ENCODE results near the gene DIPK1A.

The DIPK1A gene

GRCh38 chr1:92994105-92994712 lies 32.9 kb upstream of the DIPK1A start:
- TF ChIP-seq SP7 (tag by site-specific recombination; IDR thresholded peaks at IDR 0.05), result no peak
- peak; percentile 92 for TF ChIP-seq ZNF654 (tag by site-specific recombination; IDR thresholded peaks at IDR 0.05; ENCODE audit: low read depth)
- TF ChIP-seq ZNF521 (tag by site-specific recombination; IDR thresholded peaks at IDR 0.05), result no peak
- no peak for TF ChIP-seq ZNF76 (tag by site-specific recombination; IDR thresholded peaks at IDR 0.05; ENCODE audit: borderline replicate concordance, low read depth)
- peak; percentile 75 for TF ChIP-seq ZNF660 (tag by site-specific recombination; IDR thresholded peaks at IDR 0.05)
- TF ChIP-seq CTCF (tag by site-specific recombination; IDR thresholded peaks at IDR 0.05), result 0 out of 2 replicates have a peak, but pooled peaks have one; percentile 53
- ChIA-PET POLR2A (interaction anchor here (0.8 to 1.1 kb wide), 3 partner anchors 34 to 162 kb away, joined by 3 to 4 read pairs (median 3); partner anchors contain the start of gene RPL5), CTCF (interaction anchor here (0.6 to 3.8 kb wide), 60 partner anchors 8 to 654 kb away, joined by 3 to 216 read pairs (median 6); partner anchors contain the start of genes DIPK1A and RPL5)
- no peaks in the 10 kb centered on the region for H3K9me3 ChIP-seq (ENCODE audit: control insufficient read depth, insufficient read depth, low read depth, low read length)
- H3K27ac ChIP-seq (ENCODE audit: extremely low read depth, low read depth, low read length), result no peak overlapping the region
- H3K4me3 ChIP-seq (ENCODE audit: low read depth, low read length), result no peak overlapping the region
- no peaks in the 10 kb centered on the region for H3K4me1 ChIP-seq (ENCODE audit: control insufficient read depth, insufficient read depth, low read length)
- no peaks in the 10 kb centered on the region for H3K36me3 ChIP-seq (ENCODE audit: control insufficient read depth in 2 of 2, insufficient read depth in 1 of 2, low read length in 2 of 2)

DNA sequence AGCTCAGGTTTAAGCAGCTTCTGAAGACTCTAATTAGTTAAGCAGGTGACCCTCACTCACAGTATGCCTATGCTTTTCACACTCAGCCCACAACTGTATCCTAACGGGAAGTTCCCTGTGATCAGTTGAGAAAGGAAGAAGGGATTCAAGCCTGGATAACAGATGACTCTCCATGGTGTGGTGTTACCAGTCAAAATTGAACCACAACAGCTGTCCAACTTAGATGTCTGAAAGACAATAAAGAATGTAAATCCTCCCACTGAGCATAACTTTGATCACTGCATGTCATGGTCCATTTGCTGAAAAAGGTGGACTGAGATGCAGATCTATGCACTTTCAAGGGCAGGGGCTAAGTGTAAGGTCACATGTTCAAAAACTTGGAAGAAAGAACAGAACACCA lies 32.3 kb upstream of the DIPK1A start:
- H3K36me3 ChIP-seq (ENCODE audit: control insufficient read depth in 2 of 2, insufficient read depth in 1 of 2, low read length in 2 of 2), result no peaks in the 10 kb centered on the region
- TF ChIP-seq ZFP41 (tag by site-specific recombination; IDR thresholded peaks at IDR 0.05; ENCODE audit: borderline replicate concordance) (no peak), ZFP37 (tag by site-specific recombination; IDR thresholded peaks at IDR 0.05) (no peak), BCL11B (tag by site-specific recombination; IDR thresholded peaks at IDR 0.05; ENCODE audit: low read depth) (no peak), INSM2 (tag by site-specific recombination; IDR thresholded peaks at IDR 0.05) (no peak), ZNF624 (tag by site-specific recombination; IDR thresholded peaks at IDR 0.05) (no peak), ZBTB8A (tag by site-specific recombination; IDR thresholded peaks at IDR 0.05) (no peak), ZNF830 (tag by site-specific recombination; IDR thresholded peaks at IDR 0.05; ENCODE audit: low read depth) (no peak), ZSCAN4 (tag by site-specific recombination; IDR thresholded peaks at IDR 0.05) (no peak), ZNF48 (tag by site-specific recombination; IDR thresholded peaks at IDR 0.05) (no peak), OVOL3 (tag by site-specific recombination; IDR thresholded peaks at IDR 0.05) (no peak), ZNF701 (tag by site-specific recombination; IDR thresholded peaks at IDR 0.05) (no peak), ZNF202 (tag by site-specific recombination; IDR thresholded peaks at IDR 0.05; ENCODE audit: borderline replicate concordance) (no peak), ZBTB7A (tag by site-specific recombination; IDR thresholded peaks at IDR 0.05; ENCODE audit: low read depth) (no peak), ZSCAN16 (tag by site-specific recombination; IDR thresholded peaks at IDR 0.05) (no peak), ZNF221 (tag by site-specific recombination; IDR thresholded peaks at IDR 0.05; ENCODE audit: borderline replicate concordance) (no peak), ZNF362 (tag by site-specific recombination; IDR thresholded peaks at IDR 0.05) (no peak), MZF1 (tag by site-specific recombination; IDR thresholded peaks at IDR 0.05; ENCODE audit: borderline replicate concordance) (no peak)
- TF ChIP-seq, protein P1, sequence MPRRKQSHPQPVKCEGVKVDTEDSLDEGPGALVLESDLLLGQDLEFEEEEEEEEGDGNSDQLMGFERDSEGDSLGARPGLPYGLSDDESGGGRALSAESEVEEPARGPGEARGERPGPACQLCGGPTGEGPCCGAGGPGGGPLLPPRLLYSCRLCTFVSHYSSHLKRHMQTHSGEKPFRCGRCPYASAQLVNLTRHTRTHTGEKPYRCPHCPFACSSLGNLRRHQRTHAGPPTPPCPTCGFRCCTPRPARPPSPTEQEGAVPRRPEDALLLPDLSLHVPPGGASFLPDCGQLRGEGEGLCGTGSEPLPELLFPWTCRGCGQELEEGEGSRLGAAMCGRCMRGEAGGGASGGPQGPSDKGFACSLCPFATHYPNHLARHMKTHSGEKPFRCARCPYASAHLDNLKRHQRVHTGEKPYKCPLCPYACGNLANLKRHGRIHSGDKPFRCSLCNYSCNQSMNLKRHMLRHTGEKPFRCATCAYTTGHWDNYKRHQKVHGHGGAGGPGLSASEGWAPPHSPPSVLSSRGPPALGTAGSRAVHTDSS (tag by site-specific recombination; IDR thresholded peaks at IDR 0.05), result no peak
- TF ChIP-seq, protein P2, sequence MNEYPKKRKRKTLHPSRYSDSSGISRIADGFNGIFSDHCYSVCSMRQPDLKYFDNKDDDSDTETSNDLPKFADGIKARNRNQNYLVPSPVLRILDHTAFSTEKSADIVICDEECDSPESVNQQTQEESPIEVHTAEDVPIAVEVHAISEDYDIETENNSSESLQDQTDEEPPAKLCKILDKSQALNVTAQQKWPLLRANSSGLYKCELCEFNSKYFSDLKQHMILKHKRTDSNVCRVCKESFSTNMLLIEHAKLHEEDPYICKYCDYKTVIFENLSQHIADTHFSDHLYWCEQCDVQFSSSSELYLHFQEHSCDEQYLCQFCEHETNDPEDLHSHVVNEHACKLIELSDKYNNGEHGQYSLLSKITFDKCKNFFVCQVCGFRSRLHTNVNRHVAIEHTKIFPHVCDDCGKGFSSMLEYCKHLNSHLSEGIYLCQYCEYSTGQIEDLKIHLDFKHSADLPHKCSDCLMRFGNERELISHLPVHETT (tag by site-specific recombination; IDR thresholded peaks at IDR 0.05), result no peak
- ChIA-PET POLR2A (interaction anchor here (0.8 to 1.1 kb wide), 3 partner anchors 33 to 161 kb away, joined by 3 to 4 read pairs (median 3); partner anchors contain the start of gene RPL5), CTCF (interaction anchor here (0.6 to 3.8 kb wide), 50 partner anchors 7 to 654 kb away, joined by 3 to 216 read pairs (median 7); partner anchors contain the start of genes DIPK1A and RPL5)
- no peak overlapping the region for H3K4me3 ChIP-seq (ENCODE audit: low read depth, low read length)
- H3K27ac ChIP-seq (ENCODE audit: extremely low read depth, low read depth, low read length), result no peak overlapping the region
- H3K4me1 ChIP-seq (ENCODE audit: control insufficient read depth, insufficient read depth, low read length), result no peaks in the 10 kb centered on the region
- no peaks in the 10 kb centered on the region for H3K9me3 ChIP-seq (ENCODE audit: control insufficient read depth, insufficient read depth, low read depth, low read length)

Measured in HEK293 (cell line).